Tibial nerve (tissue), 4 donors: ENCODE measurements around the gene IMPA2. TPM values are rescaled to one million over a fixed set of nuclear protein-coding genes. Genes with fewer than 3 reads are reported as not detected.
A peak's percentile ranks its signal among the peaks of the same experiment; 100 is the strongest.
"Not testable (repeated sequence)": the region's sequence is repeated elsewhere in the genome, so short reads cannot be mapped to it uniquely, and the experiment has no call there.

Experiments used
- DNase-seq, 2 donors: peaks; one replicate each; pipeline ENCODE4 v3.0.0-alpha.2; 2019; ENCODE audit warnings: low spot score in 2 of 2
- H3K27ac ChIP-seq, 4 donors: fragments of 200-600 bp; sonication (generic) in 3 of 4; one replicate each; pipeline ENCODE4 v1.5.1; 2017 to 2019; ENCODE audit warnings: mild to moderate bottlenecking in 1 of 4
- H3K27me3 ChIP-seq, 2 donors: fragments of 200-600 bp; sonication (generic) in 1 of 2; one replicate each; pipeline versions ENCODE4 v1.5.1 to v1.6.0; 2017 to 2019
- H3K36me3 ChIP-seq, 3 donors: fragments of 200-600 bp; sonication (generic); one replicate each; pipeline ENCODE4 v1.5.1; 2018 to 2019
- H3K4me1 ChIP-seq, 4 donors: fragments of 200-600 bp; sonication (generic) in 3 of 4; one replicate each; pipeline ENCODE4 v1.5.1; 2017 to 2019
- H3K4me3 ChIP-seq, 4 donors: fragments of 200-600 bp; sonication (generic) in 3 of 4; one replicate each; pipeline ENCODE4 v1.5.1; 2017 to 2019; ENCODE audit warnings: mild to moderate bottlenecking in 1 of 4, moderate library complexity in 1 of 4
- H3K9me3 ChIP-seq, 4 donors: fragments of 200-600 bp; sonication (generic) in 3 of 4; one replicate each; pipeline ENCODE4 v1.5.1; 2017 to 2019
- EP300 ChIP-seq, 2 donors: sonication (generic); formaldehyde crosslinking; IDR thresholded peaks; one replicate each; pipeline ENCODE4 v1.6.1; 2017; ENCODE audit warnings: antibody characterized with exemption in 2 of 2, mild to moderate bottlenecking in 1 of 2
- POLR2A ChIP-seq, 2 donors: fragments of 450-650 bp; IDR thresholded peaks; one replicate each; pipeline ENCODE4 v1.6.1; 2017; ENCODE audit warnings: antibody characterized with exemption in 2 of 2, mild to moderate bottlenecking in 2 of 2, moderate library complexity in 2 of 2
- WGBS, 2 donors: methylation state at CpG; one replicate each; pipeline ENCODE4 v1.1.5; 2018; 5-methylcytosine and 5-hydroxymethylcytosine counted together
- total RNA-seq, 4 donors: library from RNA; depleted of rRNA; stranded (reverse); fragments of >200 nt; gene quantifications; one replicate each; pipeline ENCODE4 v1.1.0, GENCODE V29; 2016
- TF ChIP-seq, protein P1 (sequence below), 5 experiments: fragments of 200-600 bp in 3 of 5; fragments of 450-650 bp in 2 of 5; sonication (generic) in 3 of 5; IDR thresholded peaks; one replicate each; pipeline ENCODE4 v1.5.1; 2016 to 2019; ENCODE audit warnings: antibody characterized with exemption in 5 of 5, mild to moderate bottlenecking in 3 of 5, moderate library complexity in 2 of 5

Gene IMPA2
- total RNA-seq, 4 donors from 2014 or later: 12.7 to 62.4 (median 36.2) TPM

DNA sequence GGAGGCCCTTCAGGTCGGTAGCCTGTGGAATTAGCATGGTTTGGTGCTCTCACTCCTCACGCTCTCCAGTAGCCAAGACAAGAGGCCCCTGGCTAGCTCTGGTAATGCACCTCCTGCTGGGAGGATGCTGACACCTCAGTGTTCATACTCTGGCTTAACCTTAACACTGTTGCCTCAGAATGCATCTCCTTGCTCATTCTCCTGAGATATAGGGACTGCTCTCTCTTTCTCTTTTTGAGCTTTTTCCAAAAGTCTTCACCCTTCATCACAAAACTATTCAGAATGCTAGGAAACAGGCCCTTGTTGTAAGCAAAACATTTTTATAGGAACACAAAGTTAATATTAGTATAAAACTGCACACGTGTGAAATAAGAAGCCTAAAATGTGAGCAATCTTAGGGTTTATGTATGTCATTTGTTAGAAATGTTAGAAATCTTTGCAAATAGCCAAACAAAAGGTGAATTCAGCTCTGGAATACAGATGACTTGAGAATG is 17.3 kb upstream of the IMPA2 start:
- Histone ChIP-seq H3K36me3 (no peaks in the 10 kb centered on the region), H3K4me1 (peaks cover 0 to 16% (median 10%) of the 10 kb centered on the region in 4 donors), H3K9me3 (no peaks in the 10 kb centered on the region), H3K4me3 (no peak overlapping the region), H3K27ac (peak overlapping the region in 2 of 4 donors; percentile 27 to 30), H3K27me3 (no peaks in the 10 kb centered on the region)
- 51 to 52% methylated on average over 3 of the region's 3 CpGs for WGBS, 2 donors
- TF ChIP-seq, protein P1, sequence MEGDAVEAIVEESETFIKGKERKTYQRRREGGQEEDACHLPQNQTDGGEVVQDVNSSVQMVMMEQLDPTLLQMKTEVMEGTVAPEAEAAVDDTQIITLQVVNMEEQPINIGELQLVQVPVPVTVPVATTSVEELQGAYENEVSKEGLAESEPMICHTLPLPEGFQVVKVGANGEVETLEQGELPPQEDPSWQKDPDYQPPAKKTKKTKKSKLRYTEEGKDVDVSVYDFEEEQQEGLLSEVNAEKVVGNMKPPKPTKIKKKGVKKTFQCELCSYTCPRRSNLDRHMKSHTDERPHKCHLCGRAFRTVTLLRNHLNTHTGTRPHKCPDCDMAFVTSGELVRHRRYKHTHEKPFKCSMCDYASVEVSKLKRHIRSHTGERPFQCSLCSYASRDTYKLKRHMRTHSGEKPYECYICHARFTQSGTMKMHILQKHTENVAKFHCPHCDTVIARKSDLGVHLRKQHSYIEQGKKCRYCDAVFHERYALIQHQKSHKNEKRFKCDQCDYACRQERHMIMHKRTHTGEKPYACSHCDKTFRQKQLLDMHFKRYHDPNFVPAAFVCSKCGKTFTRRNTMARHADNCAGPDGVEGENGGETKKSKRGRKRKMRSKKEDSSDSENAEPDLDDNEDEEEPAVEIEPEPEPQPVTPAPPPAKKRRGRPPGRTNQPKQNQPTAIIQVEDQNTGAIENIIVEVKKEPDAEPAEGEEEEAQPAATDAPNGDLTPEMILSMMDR (IDR thresholded peaks at IDR 0.05): no peak
- TF ChIP-seq EP300 (IDR thresholded peaks at IDR 0.05): no peak
- DNase-seq: no peak

DNA sequence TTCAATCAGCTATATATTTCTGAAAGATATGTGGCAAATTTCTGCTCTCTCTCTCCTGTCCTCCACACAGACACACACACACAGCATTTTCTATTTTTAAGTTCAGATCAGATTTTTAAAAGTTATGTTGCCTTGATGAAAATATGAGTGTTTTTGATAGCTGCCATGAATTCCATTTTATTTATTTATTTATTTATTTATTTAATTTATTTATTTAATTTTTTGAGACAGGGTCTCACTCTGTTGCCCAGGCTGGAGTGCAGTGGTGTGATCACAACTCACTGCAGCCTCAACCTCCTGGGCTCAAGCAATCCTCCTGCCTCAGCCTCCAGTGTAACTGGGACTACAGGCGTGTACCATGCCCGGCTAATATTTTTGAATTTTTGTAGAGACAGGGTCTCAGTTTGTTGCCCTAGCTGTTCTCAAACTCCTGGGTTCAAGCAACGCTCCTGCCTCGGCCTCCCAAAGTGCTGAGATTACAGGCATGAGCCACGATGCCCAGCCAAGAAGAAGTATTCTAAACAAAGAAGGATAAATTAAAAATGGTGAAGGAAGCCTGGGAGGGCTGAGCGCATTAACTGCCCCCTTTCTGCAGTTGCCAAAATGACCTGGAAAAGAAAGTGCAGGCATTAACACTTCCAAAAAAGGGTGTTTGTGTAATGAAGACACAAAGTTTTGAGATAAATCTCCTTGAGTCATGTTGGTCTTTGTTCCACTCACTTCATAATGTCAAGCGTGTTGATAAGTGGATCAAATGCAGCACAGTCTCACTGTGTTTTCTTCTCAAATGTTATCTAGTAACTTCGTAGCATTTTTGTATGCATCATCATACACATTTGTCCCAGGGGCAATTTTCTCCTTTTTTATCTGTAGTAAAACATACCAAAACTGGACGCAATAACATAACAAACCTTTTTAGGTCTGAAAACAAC is 11.1 kb upstream of the IMPA2 start:
- DNase-seq: no peak
- H3K4me1 ChIP-seq: no peaks in the 10 kb centered on the region
- H3K27ac ChIP-seq: no peak overlapping the region
- no peaks in the 10 kb centered on the region for H3K36me3 ChIP-seq
- no peak overlapping the region for H3K4me3 ChIP-seq
- no peaks in the 10 kb centered on the region for H3K9me3 ChIP-seq
- H3K27me3 ChIP-seq: no peaks in the 10 kb centered on the region
- TF ChIP-seq, protein P1 (IDR thresholded peaks at IDR 0.05): no peak
- TF ChIP-seq EP300 (IDR thresholded peaks at IDR 0.05): no peak
- no peak for TF ChIP-seq POLR2A (IDR thresholded peaks at IDR 0.05)
- 84 to 85% methylated on average over 9 of the region's 9 CpGs for WGBS, 2 donors

DNA sequence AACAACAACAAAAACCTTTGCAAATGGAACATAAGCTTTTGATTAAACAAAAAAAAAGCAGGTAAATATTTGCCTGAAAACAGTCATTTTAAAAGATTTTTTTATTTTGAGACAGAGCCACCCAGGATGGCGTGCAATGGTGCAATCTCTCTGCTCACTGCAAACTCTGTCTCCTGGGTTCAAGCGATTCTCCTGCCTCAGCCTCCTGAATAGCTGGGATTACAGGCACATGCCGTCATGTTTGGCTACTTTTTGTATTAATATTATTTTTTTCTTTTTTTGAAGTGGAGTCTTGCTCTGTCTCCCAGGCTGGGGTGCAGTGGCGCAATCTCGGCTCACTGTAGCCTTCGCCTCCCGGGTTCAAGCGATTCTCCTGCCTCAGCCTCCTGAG is 10.5 kb upstream of the IMPA2 start:
- not testable (repeated sequence) for H3K36me3 ChIP-seq
- WGBS, 2 donors: 90 to 91% methylated on average over 8 of the region's 8 CpGs

DNA sequence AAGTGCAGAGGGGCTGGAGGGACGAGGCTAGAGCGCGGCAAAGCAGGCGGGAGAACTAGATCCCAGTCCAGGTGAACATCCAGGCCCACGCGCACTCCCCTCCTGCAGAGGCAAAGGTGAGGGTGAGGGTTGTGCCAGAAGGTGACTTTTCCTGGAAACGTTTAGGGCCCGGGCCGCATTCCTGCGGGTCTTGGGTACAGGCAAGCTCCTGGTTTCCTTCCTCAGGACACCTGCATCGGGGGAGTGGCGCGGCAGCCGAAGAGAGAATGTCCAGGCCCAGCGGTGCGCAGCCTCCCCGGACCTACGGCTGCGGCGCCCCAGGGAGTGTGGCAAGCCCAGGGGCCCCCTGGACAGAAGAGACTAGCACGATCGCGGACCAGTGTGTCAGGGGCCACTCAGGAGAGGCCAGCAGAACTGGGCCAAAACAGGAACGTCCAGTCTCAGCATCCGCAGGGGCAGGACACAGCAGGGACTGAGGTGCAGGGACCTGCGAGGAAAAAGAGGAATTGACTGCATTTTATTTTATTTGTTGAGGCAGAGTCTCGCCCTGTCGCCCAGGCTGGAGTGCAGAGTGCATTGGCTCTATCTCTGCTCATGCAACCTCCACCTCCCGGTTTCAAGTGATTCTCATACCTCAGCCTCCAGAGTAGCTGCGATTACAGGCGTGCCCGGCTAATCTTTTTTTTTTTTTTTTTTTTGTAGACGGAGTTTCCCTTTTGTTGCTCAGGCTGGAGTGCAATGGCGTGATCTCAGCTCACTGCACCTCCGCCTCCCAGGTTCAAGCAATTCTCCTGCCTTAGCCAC is 8.7 kb upstream of the IMPA2 start:
- Histone ChIP-seq H3K4me1 (no peaks in the 10 kb centered on the region), H3K36me3 (no peaks in the 10 kb centered on the region), H3K9me3 (no peaks in the 10 kb centered on the region), H3K27ac (no peak overlapping the region), H3K27me3 (no peaks in the 10 kb centered on the region), H3K4me3 (no peak overlapping the region)
- no peak for TF ChIP-seq EP300 (IDR thresholded peaks at IDR 0.05)
- TF ChIP-seq, protein P1 (IDR thresholded peaks at IDR 0.05): no peak
- no peak for TF ChIP-seq POLR2A (IDR thresholded peaks at IDR 0.05)
- WGBS, 2 donors: 85 to 87% methylated on average over 35 of the region's 35 CpGs
- DNase-seq: no peak

More for the DNA sequence above, 10.5 kb upstream of the IMPA2 start:
- not testable (repeated sequence) for DNase-seq, H3K4me3 ChIP-seq, H3K27me3 ChIP-seq, H3K9me3 ChIP-seq, H3K4me1 ChIP-seq, H3K27ac ChIP-seq

DNA sequence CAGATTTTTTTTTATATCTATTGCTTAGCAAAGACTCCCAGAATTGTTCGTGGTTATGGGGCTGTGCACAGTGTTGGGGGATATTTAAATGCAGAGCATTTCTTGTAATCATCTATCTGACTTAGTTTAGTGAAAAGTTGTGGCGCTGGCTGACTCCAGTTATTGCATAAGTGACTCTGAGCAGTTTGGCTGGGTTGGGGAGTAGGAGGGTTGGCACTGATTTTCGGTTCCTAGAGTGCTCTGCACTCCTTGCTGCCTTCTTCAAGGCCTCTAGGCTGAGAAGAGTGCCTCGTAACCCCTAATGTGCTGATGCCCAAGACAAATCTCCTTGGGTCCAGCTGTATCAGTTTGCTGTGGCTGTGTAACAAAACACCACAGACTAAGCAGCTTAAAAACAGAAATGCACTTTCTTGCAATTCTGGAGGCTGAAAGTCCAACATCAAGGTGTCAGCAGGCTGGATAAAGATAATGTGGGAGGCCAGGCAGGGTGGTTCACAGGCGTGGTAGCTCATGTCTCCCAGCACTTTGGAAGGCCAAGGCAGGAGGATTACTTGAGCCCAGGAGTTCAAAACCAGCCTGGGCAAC is 6.5 kb upstream of the IMPA2 start:
- DNase-seq: no peak
- peaks cover 0 to 6% (median 2%) of the 10 kb centered on the region in 4 donors for H3K4me1 ChIP-seq
- H3K9me3 ChIP-seq: no peaks in the 10 kb centered on the region
- H3K36me3 ChIP-seq: no peaks in the 10 kb centered on the region
- H3K27me3 ChIP-seq: no peaks in the 10 kb centered on the region
- no peak overlapping the region for H3K4me3 ChIP-seq
- no peak overlapping the region for H3K27ac ChIP-seq
- no peak for TF ChIP-seq EP300 (IDR thresholded peaks at IDR 0.05)
- TF ChIP-seq POLR2A (IDR thresholded peaks at IDR 0.05): no peak
- TF ChIP-seq, protein P1 (IDR thresholded peaks at IDR 0.05): no peak
- WGBS, 2 donors: 80 to 87% methylated on average over 5 of the region's 5 CpGs
